Measurements from ENCODE around the gene OR14C36.
"Not testable (repeated sequence)": the region's sequence is repeated elsewhere in the genome, so short reads cannot be mapped to it uniquely, and the experiment has no call there.

Gene OR14C36, protein sequence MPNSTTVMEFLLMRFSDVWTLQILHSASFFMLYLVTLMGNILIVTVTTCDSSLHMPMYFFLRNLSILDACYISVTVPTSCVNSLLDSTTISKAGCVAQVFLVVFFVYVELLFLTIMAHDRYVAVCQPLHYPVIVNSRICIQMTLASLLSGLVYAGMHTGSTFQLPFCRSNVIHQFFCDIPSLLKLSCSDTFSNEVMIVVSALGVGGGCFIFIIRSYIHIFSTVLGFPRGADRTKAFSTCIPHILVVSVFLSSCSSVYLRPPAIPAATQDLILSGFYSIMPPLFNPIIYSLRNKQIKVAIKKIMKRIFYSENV

DNA sequence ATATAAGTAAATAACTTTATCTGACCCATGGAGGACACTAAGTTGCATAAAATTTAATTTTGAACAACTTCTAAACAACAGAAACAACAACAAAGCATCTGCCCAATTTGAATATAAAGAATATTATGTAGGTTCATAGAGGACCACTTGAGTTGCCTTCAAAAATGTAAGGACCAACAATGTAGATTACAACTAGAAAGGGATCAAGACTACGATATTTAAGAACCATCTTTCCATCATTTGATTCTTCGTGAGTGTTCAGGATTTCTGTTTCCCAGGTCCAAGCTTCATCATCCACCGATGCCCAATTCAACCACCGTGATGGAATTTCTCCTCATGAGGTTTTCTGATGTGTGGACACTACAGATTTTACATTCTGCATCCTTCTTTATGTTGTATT lies at the start of gene OR14C36:
Gene OR14C36, plus strand, starts transcription at position 301 of the 400 bp plus-strand sequence. Its CDS starts 0 bp downstream, at position 301.
- Histone ChIP-seq H3K4me1 (ENCODE audit: insufficient read depth, poor library complexity, severe bottlenecking) (no peaks in the 10 kb centered on the region), H3K36me3 (ENCODE audit: low read depth) (no peaks in the 10 kb centered on the region), H3K27ac (ENCODE audit: poor library complexity, severe bottlenecking) (no peak within 1 kb of the TSS), H3K27me3 (ENCODE audit: insufficient read depth, poor library complexity, severe bottlenecking) (no peaks in the 10 kb centered on the region), H3K4me3 (ENCODE audit: severe bottlenecking) (no peak within 1 kb of the TSS), H3K9me3 (ENCODE audit: severe bottlenecking) (no peaks in the 10 kb centered on the region)
- ATAC-seq (ENCODE audit: low read depth) (no peak), DNase-seq (ENCODE audit: low spot score) (no peak)
- TF ChIP-seq, protein P1, sequence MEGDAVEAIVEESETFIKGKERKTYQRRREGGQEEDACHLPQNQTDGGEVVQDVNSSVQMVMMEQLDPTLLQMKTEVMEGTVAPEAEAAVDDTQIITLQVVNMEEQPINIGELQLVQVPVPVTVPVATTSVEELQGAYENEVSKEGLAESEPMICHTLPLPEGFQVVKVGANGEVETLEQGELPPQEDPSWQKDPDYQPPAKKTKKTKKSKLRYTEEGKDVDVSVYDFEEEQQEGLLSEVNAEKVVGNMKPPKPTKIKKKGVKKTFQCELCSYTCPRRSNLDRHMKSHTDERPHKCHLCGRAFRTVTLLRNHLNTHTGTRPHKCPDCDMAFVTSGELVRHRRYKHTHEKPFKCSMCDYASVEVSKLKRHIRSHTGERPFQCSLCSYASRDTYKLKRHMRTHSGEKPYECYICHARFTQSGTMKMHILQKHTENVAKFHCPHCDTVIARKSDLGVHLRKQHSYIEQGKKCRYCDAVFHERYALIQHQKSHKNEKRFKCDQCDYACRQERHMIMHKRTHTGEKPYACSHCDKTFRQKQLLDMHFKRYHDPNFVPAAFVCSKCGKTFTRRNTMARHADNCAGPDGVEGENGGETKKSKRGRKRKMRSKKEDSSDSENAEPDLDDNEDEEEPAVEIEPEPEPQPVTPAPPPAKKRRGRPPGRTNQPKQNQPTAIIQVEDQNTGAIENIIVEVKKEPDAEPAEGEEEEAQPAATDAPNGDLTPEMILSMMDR (IDR thresholded peaks at IDR 0.05; ENCODE audit: poor library complexity, severe bottlenecking) = no peak

DNA sequence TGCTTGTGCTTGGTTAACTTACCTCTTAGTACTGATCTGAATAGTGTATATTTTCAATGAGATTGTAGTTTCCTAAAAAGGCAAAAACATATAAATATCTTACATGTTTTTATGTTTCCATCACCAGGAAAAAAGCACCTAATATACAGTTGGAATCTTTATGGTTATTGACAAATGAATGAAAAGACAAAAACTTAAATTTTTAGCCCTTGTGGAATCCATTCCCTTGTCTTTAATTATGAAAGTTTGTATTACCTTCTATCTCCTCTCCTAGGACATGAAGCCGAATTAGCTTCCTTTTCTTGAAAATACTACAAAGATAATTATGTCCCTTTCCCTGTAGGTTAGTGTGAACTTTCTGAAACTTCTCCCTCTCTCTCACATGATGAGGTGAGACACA lies 45.3 kb upstream of the OR14C36 start, which contains the start of gene OR2T12:
Gene OR2T12, minus strand, starts transcription at position 101 of the 400 bp plus-strand sequence. CDS start 7,846 bp downstream, outside the sequence.
- H3K9me3 ChIP-seq (ENCODE audit: severe bottlenecking) = no peaks in the 10 kb centered on the region
- TF ChIP-seq, protein P1 (IDR thresholded peaks at IDR 0.05; ENCODE audit: poor library complexity, severe bottlenecking) = no peak
- H3K4me1 ChIP-seq (ENCODE audit: insufficient read depth, poor library complexity, severe bottlenecking) = no peaks in the 10 kb centered on the region
- H3K27ac ChIP-seq (ENCODE audit: poor library complexity, severe bottlenecking) = no peak within 1 kb of the TSS
- H3K36me3 ChIP-seq (ENCODE audit: low read depth) = no peaks in the 10 kb centered on the region
- no peak for DNase-seq (ENCODE audit: low spot score)
- no peak for ATAC-seq (ENCODE audit: low read depth)
- no peaks in the 10 kb centered on the region for H3K27me3 ChIP-seq (ENCODE audit: insufficient read depth, poor library complexity, severe bottlenecking)
- H3K4me3 ChIP-seq (ENCODE audit: severe bottlenecking) = no peak within 1 kb of the TSS

DNA sequence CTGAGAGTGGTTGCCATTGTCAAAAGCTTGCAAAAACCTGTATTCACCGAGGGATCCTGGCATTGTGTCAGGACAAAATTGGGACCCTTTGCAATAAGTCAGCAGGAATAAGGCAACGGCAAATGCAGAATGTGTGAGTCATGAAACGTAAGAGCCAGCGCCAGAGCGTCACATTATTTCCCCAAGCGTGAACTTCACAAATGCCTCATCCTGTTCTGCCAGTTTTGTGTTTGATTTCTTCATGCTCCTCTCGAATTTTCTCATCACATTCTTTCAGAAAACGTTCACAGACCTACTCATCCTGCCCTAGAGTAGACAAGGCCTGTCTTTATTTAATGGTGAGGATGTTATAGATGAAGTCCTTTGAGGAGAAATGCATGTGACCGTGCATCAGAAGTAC lies 42.9 kb upstream of the OR14C36 start:
- H3K36me3 ChIP-seq (ENCODE audit: low read depth); ATAC-seq (ENCODE audit: low read depth); H3K9me3 ChIP-seq (ENCODE audit: severe bottlenecking); DNase-seq (ENCODE audit: low spot score); H3K27ac ChIP-seq (ENCODE audit: poor library complexity, severe bottlenecking); H3K27me3 ChIP-seq (ENCODE audit: insufficient read depth, poor library complexity, severe bottlenecking); H3K4me1 ChIP-seq (ENCODE audit: insufficient read depth, poor library complexity, severe bottlenecking); H3K4me3 ChIP-seq (ENCODE audit: severe bottlenecking): not testable (repeated sequence)

DNA sequence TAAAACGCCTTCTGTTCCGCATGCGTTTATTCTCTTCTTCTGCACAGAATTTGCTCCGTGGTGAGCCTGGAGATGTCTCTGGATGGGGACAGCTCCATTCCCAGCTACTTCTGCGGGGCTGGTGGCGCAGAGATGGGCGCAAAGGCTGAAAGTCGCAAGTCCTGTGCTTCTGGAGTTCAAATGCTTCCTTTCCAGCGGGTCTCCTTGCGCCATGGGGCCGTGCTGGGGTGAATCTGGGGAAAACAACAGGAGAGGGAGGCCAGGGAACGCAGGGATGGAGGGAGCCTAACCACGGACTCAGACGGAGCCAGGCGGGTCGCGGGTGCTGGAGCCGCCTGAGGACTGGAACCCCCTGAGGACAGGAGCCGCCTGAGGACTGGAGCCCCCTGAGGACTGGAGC lies 42.5 kb upstream of the OR14C36 start:
- DNase-seq (ENCODE audit: low spot score) = no peak
- Histone ChIP-seq H3K4me1 (ENCODE audit: insufficient read depth, poor library complexity, severe bottlenecking) (no peaks in the 10 kb centered on the region), H3K27me3 (ENCODE audit: insufficient read depth, poor library complexity, severe bottlenecking) (no peaks in the 10 kb centered on the region), H3K4me3 (ENCODE audit: severe bottlenecking) (no peak overlapping the region), H3K9me3 (ENCODE audit: severe bottlenecking) (no peaks in the 10 kb centered on the region), H3K36me3 (ENCODE audit: low read depth) (no peaks in the 10 kb centered on the region), H3K27ac (ENCODE audit: poor library complexity, severe bottlenecking) (no peak overlapping the region)
- TF ChIP-seq, protein P1 (IDR thresholded peaks at IDR 0.05; ENCODE audit: poor library complexity, severe bottlenecking) = no peak
- no peak for ATAC-seq (ENCODE audit: low read depth)

DNA sequence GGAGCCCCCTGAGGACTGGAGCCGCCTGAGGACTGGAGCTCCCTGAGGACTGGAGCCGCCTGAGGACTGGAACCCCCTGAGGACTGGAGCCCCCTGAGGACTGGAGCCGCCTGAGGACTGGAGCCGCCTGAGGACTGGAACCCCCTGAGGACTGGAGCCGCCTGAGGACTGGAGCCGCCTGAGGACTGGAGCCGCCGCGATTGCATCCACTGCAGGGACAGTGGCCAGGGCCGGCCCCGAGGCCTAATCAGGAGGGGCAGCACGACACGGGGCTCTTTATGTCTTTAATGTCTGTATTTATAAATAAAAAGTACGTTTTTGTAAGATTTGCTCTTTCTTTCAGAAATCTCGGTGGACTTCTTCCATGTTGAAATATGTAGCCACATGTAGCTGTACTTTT lies 41.8 kb upstream of the OR14C36 start:
- not testable (repeated sequence) for H3K27me3 ChIP-seq (ENCODE audit: insufficient read depth, poor library complexity, severe bottlenecking); H3K4me1 ChIP-seq (ENCODE audit: insufficient read depth, poor library complexity, severe bottlenecking); H3K4me3 ChIP-seq (ENCODE audit: severe bottlenecking); ATAC-seq (ENCODE audit: low read depth); DNase-seq (ENCODE audit: low spot score); H3K36me3 ChIP-seq (ENCODE audit: low read depth); H3K27ac ChIP-seq (ENCODE audit: poor library complexity, severe bottlenecking); H3K9me3 ChIP-seq (ENCODE audit: severe bottlenecking)

DNA sequence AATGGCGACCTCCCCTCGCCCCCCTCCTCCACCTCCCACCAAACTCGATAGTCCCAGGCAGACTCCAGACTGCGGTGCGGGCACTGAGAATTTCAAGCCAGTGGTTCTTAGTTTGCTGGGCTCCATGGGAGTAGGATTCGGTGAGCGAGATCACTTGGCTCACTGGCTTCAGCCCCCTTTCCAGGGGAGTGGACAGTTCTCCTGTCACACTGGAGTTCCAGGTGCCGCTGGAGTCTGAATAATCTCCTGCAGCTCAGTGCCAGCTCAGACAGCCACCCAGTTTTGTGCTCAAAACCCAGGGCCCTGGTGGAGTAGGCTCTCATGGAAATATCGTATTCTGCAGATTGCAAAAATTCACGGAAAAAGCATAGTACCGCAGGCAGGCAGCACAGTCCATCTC lies 31.8 kb upstream of the OR14C36 start:
- no peaks in the 10 kb centered on the region for H3K9me3 ChIP-seq (ENCODE audit: severe bottlenecking)
- no peaks in the 10 kb centered on the region for H3K27me3 ChIP-seq (ENCODE audit: insufficient read depth, poor library complexity, severe bottlenecking)
- no peak overlapping the region for H3K4me3 ChIP-seq (ENCODE audit: severe bottlenecking)
- no peak for ATAC-seq (ENCODE audit: low read depth)
- H3K36me3 ChIP-seq (ENCODE audit: low read depth) = no peaks in the 10 kb centered on the region
- H3K4me1 ChIP-seq (ENCODE audit: insufficient read depth, poor library complexity, severe bottlenecking) = no peaks in the 10 kb centered on the region
- TF ChIP-seq, protein P1 (IDR thresholded peaks at IDR 0.05; ENCODE audit: poor library complexity, severe bottlenecking) = no peak
- DNase-seq (ENCODE audit: low spot score) = no peak
- no peak overlapping the region for H3K27ac ChIP-seq (ENCODE audit: poor library complexity, severe bottlenecking)

Measured in RWPE2 (cell line).